K562 (cell line): ENCODE measurements around the gene MRPL11.

Experiments used
- ESRRA ChIP-seq: fragments of 450-650 bp; IDR thresholded peaks from 2 replicates; pipeline ENCODE4 v1.6.1; 2014; ENCODE audit warnings: low read depth, mild to moderate bottlenecking, moderate library complexity, borderline replicate concordance
- ETS1 ChIP-seq: conservative IDR thresholded peaks from 2 replicates; pipeline ENCODE4 v1.6.1; 2011; ENCODE audit warnings: low read depth, mild to moderate bottlenecking, low read length; ENCODE audit not compliant: control insufficient read depth

- no peak for TF ChIP-seq ETS1
- no peak for TF ChIP-seq ESRRA
Measured at GRCh38 chr11:66414120-66414934, 24.3 kb downstream of the MRPL11 start.
